GM21390 (cell line): ENCODE data around the gene ERGIC1.

Experiments
- ATAC-seq: cut with Tn5 transposase; IDR thresholded peaks from one replicate; pipeline ENCODE4 v1.9.1; 2021; ENCODE audit not compliant: unreplicated experiment

The ERGIC1 gene

DNA sequence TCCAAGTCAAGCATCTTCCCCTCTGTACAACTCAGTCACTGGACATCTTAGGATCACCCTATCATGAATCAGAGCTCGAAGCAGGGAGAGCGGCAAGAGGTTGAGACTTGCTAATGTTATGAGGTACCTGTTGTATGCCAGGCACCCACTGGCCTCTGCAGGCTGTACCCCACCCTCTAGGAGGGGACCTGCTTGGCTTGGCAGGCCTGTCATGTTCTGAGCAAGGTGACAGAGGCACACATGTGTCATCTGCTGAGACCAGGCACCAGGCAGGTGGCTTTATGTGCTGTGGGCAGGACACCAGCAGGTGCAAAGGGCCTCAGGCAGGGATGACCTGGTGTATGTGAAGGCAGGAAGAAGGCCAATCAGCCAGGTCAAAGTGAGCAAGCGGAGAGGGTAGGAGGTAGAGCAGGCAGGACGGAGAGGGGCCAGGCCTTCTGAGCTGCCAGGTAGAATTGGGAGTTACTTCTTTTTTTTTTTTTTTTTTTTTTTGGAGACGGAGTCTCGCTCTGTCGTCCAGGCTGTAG, 64.9 kb downstream of the ERGIC1 start:
- ATAC-seq = no peak

DNA sequence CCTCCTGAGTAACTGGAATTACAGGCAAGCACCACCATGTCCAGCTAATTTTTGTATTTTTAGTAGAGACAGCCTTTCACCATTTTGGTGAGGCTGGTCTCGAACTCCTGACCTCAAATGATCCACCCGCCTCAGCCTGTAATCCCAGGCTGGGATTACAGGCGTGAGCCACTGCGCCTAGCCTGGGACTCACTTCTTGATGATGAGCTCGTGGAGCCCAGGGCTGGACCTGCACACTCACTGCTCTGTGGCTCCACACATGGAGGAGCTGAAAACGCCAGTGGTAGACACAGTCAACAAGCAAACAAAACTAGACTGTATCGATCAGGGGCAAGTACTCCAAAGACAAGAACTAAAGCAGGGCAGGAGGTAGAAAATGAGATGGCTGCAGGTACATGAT, 65.4 kb downstream of the ERGIC1 start:
- ATAC-seq = no peak

DNA sequence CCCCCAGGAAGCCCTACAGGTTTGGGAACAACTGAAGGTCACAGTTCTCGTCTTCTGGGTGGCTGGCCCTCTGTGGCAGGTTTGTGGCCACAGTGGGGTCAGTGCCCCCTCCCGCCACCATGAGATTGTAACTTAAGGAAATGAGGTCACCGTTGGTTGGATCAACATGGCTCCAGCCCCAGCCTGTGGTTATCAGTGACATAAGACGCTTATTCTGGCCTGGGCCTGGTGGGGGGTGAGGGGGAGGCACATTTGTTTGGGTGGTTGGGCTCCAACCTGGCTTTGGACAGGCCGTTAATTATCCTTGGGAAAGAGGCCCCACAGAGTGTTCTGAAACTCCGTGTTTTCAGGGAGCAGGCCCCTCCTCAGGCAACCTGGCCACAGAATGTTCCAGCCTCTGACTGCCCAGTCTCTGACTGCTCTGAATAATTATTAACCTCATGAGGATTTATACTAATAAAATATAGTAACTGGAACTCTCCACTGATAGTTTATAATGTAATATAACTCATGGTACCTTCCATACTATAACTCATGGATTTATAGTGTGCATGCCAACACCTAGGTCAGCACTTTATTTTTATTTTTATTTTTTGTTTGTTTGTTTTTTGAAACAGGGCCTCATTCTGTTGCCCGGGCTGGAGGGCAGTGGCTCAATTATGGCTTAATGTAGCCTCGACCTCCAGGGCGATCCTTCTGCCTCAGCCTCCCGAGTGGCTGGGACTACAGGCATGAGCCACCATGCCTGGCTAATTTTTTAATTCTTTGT, 67.1 kb downstream of the ERGIC1 start:
- ATAC-seq = no peak

DNA sequence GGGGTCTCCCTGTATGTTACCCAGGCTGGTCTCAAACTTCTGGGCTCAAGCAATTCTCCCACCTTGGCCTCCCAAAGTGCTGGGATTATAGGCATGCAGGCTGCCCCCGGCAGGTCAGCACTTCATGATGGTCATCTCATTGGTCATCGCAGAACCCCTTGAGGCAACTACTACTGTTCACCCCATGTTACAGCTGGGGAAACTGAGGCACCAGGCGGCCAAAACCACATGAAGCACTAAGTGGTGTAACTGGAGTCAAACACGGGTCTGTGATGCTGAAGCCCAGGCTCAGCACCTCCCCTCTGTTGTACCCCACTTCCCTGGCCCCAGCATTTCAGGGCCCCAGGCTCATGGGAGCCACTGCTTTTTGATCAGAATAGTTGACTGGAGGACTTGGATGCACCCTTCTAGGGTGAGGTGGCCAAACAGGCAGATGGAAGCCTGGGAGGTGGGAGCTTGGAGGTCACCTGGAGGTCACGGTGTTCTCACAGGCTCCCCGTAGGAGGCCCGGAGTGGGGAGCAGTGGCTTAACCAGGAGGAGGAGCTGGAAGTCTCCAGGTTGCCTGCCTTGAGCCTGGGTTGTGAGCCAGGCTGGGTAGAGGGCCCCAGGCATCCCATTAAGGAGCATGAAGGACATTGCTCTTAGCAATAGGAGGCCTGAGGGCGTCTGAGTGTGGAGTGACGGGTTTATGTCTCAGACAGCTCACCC, 67.9 kb downstream of the ERGIC1 start:
- ATAC-seq = no peak

DNA sequence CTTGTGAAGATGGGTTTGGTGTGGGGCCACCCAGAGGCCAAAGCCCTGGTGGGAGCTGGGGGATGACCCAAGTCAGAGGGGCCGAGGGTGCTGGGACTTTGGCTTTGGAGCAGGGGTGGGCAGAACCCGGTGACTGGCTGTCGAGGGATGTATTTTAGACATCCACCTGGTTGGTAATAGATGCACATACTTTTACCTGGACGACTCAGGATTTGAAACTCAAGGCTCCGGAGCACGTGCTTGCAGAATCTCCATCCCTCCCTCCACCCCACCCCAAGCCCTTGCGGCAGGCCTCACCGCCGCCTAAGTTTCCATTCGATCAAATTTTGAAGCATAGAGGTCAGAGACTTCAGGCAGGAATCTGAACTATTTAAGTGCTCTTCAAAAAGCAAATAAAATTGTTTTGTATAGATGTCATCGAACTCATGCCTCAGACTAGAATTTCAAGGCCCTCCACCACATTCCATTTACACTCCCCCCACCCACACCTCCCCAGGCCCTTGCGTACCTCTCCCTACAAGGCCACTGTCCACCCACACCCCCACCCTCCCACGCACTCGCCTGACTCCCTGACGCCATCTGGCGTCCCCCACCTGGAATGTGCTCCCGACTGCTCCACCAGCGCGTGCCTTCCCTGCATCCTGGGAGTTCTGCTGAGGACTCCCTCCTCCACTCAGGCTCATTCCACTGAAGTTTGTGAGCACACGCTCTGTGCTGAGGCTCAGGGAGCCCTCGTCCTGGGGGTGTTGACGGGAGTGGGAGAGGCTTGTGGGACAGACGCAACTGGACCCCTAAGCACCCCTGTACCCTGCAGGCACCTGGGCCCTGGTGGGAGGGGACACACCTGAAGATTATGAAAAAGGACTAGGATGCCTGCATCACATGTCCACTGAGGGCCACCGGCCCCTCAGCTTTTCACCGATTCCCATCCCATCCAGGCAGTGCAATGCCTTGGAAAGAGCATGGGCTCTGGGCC, 68.7 kb downstream of the ERGIC1 start:
- no peak for ATAC-seq

DNA sequence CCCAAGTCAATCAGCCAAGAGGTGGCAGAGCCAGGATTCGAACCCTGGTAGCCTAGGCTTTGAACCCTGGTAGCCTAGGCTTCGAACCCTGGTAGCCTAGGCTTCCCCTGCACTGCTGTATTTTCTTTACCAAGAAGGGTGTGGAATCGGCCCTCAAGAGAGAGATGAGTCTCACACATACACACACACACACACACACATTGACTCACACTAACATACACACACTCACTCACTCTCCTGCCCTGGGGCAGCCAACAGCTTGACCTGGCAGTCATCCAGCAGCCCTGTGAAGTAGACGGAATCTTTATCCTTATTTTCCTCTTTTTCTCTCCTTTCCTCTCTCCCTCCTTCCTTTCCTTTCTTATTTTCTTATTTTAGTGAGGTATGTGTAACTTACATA, 69.7 kb downstream of the ERGIC1 start:
- ATAC-seq = no peak

DNA sequence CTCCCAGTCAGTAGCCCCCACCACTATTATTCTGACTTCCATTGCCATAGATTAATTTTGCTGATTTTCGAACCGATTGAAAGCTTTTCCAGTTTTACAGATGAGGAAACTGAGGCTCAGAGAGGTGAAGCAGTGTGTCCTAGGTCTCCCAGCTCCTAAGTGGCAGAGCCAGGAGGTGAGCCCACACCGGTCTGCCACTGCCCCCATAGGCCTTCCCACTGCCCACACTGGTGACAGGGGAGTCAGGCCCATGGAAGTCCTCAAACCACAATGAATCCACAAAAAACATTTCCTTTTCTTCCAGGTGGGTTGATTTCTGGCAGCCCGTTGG, 70.2 kb downstream of the ERGIC1 start:
- no peak for ATAC-seq

DNA sequence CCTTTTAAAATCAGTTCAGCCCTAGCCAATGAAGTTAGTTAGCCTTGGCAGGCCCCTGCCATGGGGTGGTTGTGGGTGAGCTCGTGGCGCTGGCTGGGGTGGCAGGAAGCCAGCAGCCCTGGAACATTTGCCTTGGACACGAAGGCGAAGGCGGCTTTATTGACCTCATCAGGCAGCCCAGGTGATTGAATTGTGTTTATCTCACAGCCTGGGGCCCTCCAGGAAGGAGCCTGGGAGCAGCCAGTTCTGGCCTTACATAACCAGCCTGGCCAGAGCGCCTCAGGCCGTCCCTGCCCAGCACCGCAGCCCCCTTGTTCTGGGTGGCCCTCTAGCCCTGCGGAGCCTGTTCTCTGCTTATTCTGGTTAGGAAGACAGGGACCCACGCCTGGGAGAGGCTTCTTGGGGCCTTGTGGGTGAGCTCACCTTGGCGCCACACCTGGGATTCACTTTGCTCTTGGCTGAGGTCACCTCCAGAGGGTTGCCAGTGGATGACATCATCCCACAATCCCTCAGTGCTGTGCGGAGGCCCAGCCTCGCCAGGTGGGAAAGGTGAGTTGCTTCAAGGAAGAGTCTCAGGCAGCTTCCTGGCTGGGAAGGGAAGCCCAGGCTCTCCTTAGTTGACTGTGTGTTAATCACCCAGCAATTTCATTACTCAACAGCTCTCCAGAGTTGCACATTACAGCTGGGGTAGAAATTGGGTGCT, 70.7 kb downstream of the ERGIC1 start:
- no peak for ATAC-seq

DNA sequence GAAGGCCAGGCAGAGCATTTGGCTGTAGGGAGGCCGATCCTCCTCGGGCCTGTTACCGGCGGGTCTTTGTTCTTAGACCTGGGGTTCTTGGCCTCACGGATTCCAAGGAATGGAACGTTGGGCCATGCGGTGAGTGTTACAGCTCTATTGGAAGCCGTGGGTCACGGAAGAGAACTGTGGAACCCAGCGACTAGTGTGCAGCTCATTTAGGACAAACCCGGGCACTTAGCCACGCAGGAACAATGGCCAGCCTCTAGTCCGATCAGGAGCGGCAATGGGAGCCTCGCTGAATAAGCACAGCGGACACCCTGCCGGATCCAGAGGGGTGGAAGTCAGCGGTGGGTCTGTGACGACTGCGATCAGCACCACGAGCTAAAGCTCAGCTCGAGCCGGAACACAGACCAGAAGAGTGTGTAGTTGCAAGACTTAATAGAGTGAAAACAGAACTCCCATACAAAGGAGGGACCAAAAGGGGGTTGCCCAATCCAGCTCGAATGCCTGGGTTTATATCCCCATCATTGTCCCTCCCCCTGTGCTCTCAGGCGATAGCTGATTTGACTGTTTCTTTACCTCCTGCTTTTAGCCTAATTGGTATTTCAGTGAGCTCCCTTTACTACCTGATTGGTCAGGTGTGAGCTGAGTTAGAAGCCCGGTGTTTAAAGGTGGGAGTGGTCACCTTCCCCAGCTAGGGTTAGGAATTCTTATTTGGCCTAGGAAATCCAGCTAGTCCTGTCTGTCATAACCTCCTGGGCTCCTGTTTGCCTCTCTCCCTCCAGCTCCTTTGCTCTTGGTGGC, 71.5 kb downstream of the ERGIC1 start:
- no peak for ATAC-seq

DNA sequence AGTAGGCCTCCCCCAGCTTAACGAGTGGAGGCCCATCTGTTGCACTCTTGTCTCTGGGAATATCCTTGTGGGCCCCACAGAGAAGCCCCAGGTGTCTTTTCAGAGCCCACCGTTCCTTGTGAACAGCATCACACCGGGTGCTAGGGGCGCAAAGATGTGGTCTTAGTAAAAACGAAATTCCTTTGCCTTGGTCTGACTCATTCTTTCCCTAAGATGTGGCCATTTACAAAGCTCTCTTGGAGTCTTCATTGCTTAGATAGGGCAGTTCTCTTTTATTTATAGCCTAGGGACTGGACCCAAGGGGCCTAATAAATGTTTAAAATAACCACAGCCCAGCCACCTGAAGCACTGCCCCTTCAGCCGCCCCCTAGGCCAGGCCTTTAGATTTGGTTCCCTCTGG, 72.4 kb downstream of the ERGIC1 start:
- peak; percentile 71 for ATAC-seq

DNA sequence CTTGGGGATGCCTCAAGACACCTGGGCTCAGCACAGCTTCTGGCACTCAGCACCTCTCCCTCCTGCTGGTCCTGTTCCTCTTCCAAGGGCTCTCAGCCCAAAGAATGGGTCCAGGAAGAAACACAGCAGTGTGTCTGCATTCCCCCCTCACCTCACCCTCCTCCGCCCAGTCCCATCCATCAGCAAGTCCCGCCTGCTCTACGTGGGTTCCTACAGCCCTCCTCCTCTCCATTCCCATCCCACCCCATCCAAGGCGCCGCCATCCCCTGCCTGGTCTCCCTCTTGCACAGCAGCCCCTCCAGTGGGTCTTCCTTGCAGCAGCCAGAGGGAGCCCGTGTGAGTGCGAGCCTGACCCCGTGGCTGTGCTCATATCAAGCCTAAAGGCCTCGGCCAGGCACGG, 72.8 kb downstream of the ERGIC1 start:
- no peak for ATAC-seq

DNA sequence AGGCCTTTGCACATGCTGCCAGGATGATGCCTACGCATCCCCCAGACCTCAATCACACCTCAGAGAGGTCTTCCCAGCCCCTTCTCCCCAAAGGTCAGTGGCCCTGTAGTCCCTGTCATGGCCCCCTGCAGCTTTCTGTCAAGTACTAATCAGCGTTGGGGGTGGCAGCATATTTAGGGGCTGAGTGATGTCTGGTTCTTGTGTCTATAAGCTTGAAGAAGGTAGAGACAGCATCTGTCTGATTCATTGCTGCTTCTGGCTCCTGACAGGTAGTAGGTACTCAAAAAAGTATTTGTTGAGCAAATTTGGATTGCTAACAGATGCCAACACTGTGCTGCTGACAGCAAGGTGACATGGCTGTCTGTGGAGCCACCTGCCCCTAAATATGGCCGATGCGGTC, 73.6 kb downstream of the ERGIC1 start:
- ATAC-seq = no peak

DNA sequence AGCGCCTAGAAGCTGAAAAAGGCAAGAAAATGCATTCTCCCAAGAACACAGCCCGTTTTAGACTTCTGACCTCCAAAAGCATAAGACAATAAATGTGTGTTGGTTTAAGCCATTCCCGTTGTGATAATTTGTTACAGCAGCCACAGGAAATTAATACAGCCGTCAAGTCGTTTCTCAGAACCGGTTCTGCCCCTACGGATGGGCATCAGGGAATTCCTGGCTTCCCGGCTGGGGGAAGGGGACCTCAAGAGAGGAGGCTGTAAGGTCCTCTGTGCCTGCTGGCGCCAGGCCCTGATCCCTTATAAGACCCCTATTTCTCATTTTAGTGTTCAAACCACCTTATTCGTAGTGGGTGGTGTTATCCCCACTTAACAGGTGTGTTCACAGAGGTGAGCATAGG, 74.6 kb downstream of the ERGIC1 start:
- ATAC-seq = no peak

DNA sequence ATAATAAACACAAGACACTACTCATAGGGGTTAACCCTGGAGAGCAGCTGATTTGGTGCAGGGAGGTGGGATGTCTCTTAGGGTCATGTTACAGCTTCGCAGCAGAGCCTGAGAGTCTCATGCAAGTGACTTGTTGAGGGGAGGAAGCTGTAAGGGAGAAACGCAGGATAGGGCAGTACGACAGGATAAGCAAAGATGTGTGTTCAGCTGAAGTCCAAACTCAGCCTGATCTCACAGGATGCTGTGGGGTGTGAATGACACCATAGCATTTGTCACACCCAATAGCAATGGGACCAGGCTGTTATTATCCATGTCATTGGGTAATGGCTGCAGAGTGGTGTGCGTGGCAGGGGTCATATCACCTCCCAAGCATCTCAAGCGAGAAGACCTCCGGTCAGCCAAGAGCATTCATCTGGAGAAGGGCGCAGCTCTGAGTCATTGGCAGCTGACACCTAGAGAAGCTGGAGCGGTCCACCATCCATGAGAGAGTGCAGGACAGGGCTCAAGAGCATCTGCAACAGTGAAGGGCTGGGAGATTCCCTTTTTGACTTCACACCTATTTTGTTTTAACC, 76.0 kb downstream of the ERGIC1 start:
- ATAC-seq = no peak

DNA sequence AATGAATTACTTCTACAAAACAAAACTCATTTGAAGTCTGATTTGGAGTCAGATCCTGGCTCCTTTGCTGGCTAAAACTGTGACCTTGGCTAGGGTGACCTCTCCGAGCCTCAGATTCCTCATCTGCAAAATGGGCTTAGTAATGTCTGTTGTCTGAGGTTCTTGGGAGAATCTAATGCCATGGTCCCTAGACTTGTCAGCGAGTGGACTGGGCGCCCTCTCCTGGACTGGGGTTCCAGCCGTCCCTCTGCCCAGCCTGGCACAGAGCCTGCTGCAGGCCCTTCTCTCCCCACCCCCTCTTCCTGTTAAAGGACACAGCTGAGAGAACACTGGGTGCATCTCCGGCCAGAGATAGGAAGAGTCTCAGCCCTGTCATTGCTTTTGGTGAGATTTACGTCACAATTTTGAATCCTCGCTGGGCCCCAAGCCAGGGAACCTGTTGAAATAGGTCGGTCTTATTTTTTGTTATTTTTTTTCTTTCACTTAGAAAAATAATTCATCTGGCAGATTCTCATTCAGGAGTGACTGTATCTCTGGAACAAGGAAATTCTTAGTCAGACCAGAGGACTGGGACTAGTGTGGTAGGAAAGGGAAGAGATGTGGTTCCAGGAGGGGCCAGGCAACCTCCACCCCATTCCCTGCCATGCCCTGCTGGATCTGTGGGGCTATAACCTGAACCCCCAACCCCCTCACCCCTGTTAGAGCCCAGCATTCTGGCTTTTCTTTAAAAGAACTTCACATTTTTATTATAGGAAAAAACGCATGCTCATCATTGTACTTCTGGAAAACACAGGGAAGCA, 77.0 kb downstream of the ERGIC1 start:
- no peak for ATAC-seq

DNA sequence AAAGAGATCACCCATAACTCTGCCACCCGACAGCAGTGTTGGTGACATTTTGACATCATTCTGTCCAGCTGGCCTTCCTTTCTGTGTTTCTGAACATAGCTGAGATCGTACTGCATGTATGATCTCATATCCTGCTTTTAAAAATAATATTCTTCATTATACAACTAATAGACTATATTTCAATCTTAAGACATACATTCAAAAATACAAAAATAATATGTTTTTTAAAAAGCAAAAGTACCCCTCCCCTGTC, 77.5 kb downstream of the ERGIC1 start:
- no peak for ATAC-seq

DNA sequence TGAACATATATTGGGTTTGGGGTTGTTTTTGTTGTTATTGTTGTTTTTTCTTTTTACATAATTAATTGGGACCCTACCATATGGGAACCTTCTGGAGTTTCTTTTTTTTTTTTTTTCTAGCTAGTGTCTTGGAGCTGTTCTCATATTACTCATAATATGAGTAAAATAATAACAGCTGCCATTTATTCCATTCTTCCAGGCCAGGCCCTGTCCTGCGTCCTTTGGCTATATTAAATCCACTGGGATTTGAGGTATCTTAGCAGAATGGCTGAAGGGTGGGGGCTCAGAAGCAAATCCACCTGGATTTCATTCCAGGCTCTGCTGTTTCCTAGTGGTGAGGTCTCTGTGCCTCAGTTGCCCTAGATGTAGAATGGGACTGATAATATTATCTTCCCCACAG, 77.9 kb downstream of the ERGIC1 start:
- no peak for ATAC-seq

DNA sequence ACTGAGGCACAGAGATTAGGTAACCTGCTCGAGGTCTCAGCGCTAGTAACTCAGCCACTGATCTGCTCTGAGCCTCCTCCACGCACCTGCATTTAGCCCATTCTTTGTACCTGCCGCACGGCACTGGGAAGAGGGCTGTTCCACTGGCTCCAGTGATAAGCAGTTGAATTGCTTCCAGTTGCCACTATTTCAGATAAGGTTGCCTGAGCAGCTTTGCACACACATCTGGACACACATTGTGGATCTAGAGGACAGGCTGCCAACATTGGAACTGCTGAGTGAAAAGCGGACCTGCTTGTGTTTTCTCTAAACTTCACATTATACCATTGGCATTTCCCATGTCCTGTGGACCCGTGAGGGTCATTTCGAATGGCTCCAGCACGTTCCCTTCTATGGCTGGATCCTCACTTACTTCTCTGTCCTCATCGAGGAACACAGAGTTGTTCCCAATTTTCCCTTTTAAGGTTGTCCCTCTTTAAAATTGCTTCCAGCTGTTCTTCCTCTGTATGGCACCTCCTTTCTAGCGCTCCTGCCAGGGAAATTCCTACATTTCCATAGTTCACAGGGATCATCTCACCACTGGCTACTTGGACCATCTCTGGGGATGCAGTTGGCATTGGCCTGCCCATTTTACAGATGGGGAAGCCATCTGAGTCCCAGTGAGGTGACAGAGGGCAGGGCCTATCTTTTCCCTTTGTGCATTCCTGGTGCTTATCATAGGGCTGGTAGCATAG, 79.2 kb downstream of the ERGIC1 start:
- ATAC-seq = no peak

DNA sequence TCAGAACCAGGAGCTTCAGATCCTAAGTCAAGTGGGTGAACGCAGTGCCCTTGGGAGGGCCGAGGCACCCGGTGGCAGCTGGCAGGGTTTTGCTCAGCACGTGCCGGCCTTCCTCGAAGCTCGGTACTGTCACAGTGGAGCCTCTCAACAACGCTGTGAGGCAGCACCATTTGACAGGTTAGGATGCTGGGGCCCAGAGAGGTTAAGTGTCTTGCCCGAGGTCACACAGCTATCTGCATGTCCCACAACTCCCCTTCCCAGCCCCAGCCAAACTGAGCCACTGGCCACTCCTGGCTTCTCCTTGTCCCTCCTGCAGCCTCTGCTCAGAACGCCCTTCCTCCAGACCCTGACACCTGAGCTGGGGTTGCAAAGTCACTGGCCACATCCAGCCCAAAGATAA, 81.5 kb downstream of the ERGIC1 start:
- ATAC-seq = no peak
